ENCODE measurements around the gene SCN2B.

- no peak for TF ChIP-seq CTCF (IDR thresholded peaks at IDR 0.05)
- TF ChIP-seq POLR2A (IDR thresholded peaks at IDR 0.05) = no peak
Observed at GRCh38 chr11:118166641-118167040, 9.8 kb downstream of the SCN2B start.

Measured in uterus (tissue), 2 donors.